Fibroblast of gingiva (primary cell): Measurements from ENCODE around the gene SCRT2.
"Not testable (repeated sequence)": the region's sequence is repeated elsewhere in the genome, so short reads cannot be mapped to it uniquely, and the experiment has no call there.

Experiments
- DNase-seq: peaks from one replicate; pipeline ENCODE4 v3.0.0-alpha.2; 2011; ENCODE audit warnings: low read depth

SCRT2 gene

DNA sequence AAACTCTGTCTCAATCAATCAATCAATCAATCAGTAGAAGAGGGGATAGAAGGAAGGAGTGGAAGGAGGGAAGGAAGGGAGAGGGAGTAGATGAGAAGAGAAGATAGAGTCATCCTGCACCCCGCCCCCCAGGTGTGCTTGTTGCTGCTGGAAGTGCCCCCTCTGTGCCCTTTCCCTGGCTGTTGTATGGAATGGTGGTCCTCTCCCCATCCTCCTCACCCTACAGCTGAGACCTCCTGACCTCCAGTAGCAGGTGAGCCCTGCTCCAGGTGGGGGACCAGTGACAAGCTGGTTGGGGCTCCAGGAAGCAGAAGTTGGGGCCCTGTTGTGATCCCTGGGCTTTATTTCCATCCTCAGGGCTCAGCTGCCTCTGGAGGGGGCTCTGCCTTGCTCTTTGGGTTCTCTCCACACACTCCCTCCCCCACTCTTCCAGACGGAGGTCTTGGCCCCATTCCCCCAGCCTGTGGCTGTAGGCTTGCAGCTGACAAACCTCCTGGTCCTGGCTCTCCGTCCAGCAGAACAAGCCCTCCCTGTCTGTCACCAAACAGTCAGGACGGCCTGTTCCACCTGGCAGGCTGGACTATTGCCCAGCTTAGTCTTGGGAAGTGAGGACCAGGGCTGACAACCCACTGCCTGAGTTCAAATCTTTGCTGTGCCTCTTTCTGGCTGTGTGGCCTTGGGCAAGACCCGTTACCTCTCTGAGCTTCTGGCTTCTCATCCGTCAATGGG lies 26.0 kb upstream of the SCRT2 start:
- no peak for DNase-seq

DNA sequence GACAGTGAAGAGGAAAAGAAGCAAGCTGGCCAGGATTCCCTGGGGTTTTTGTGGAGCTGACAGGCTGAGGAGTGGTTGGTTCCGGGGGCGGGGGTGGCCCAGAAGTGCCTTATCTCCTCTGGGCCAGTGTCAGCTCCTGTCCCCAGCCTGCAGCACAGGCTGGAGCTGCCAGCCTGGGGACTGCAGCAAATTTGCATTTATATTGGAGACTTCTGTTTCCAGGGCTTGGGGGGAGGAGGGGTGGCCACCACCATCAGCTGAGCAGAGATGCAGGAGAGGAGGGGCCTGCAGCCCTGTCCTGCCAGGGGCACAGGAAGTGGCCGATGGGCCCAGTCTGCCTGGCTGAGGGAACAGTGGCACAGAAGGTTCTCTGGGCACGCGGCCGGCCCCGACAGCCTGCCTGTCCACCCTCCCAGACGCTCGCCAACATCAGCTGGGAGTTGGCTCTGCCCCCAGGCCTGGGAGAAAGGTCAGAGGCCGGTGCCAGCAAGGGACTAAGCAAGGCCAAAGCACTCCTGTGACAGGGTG lies 24.3 kb upstream of the SCRT2 start:
- no peak for DNase-seq

DNA sequence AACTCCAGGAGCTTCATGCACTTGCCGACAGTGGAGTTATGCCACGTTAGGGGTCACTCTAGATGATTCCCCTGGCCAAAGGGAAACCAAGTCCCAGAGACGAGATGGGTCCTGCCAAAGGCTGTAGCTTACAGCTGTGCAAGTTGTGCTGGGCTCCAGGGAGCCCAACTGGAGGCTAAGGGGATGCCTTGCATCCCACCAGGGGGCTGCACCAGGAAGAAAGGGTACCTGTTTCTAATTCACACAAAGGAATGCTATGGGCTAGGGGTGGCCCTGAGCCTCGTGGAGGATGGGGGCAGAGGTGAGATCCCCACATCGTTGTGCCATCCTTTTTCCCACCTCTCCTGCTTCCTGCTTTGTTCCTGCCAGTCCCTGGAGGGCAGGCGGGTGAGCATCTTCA lies 23.7 kb upstream of the SCRT2 start:
- no peak for DNase-seq

DNA sequence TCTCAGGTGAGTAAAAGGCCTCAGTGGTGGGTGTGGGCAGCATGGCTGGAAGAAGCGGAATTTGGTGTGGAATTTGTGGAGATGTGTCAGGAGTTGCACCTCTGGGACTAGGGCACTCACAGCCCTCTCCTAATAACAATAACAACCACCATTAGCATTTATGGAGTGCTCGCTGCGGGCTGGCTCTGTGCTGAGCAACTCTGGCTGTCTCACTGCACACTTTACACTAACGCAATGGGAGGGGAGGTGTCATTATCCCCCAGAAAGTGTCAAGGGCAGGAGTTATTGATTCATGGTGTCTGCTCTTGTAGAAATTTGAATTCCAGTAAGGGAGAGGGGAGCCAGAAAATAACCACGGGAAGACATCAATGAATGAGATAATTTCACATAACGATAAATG lies 22.7 kb upstream of the SCRT2 start:
- no peak for DNase-seq

DNA sequence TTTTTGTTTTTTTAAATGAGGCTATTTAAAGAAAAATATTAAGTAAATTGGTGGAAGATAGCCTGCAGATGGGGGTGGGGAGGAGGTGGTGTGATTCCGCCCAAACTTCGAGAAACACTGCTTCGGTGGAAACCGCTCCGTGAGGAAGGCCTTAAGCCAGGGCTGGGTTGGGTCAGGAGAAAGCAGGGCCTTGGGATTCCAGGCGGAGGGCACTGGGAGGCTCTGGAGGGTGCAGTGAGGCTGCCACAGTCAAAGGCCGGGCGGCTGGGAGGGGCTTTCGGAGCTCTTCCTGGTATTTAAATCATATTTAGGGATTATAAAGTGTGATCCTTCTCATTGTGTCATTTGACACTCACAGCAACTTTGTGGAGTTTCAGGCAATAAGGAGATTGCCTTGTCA lies 22.2 kb upstream of the SCRT2 start:
- DNase-seq = no peak

DNA sequence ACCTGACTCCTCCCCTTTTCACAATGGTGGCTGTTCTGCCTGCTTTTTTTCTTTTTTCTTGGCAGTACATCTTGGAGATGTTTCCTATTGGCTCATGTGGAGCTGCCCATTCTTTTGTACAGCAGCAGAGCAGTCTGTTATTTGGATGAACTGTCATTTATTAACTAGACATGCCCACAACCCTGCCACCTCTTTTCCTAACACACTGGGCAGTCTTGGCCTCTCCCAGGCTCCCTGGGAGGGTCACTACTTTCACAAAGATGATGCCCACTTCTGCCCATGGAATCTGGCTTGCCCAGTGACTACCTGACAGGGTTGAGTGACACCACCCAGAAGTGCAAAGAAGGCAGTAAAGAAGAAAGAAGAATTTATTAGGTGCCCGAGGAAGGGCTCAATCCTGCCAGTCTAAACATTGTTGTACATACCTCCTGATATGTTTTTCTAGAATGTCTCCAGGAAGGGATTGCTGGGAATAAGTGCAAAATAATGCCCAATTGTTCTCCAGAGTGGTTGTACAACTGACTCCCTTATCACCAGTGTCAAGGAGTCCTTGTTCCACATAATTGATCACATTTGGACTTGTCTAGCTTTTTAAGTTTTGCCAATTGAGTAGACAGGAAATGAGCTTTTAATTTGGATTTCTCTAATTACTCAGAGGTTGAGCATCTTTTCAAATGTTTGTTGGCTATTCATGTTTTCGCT lies 19.7 kb upstream of the SCRT2 start:
- no peak for DNase-seq

DNA sequence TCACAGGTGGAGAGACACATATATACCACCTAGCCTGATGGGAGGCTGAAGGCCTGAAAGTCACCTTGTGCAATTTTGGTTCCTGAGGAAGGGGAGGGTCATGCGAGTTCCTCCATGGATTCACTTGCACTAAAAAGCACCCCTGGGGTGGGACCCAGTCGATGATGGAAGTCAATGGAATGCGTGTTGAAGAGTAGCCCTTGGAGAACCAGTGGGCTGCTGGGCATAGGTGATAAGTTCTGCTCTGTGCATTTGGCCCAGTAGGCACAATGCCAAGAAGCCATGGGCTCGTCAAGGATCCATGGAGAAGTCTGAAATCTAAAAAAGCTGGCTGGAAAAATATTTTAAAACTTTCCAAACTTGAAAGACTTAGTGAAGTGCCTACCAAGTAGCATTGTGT lies 18.9 kb upstream of the SCRT2 start:
- no peak for DNase-seq

DNA sequence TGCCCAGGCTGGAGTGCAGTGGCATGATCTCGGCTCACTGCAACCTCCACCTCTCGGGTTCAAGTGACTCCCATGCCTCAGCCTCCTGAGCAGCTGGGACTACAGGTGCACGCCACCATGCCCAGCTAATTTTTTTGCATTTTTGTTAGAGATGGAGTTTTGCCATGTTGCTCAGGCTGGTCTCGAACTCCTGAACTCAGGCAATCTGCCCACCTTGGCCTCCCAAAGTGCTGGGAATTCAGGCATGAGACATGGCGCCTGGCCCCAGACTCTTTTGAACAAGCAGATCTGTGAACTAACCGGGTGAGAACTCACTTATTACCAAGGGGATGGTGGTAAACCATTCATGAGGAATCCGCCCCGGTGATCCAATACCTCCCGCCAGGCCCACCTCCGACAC lies 18.2 kb upstream of the SCRT2 start:
- DNase-seq = not testable (repeated sequence)

DNA sequence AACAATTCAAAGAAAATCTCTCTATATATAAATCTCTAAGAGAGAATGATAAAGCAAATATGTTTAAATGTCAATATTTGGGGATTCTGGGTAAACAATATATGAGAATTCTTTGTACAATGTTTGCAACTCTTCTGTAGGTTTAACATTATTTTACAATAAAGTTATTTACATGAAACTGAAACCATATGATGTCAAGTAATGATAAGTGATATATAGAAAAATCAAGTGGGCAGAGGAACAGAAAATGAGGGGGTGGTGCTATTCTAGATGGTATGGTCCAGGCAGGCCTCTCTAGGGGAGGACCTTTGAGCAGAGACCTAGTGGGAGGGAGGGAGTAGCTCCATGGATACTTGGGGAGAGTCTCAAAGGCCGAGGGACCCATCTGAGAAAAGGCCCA lies 16.4 kb upstream of the SCRT2 start:
- DNase-seq = no peak

DNA sequence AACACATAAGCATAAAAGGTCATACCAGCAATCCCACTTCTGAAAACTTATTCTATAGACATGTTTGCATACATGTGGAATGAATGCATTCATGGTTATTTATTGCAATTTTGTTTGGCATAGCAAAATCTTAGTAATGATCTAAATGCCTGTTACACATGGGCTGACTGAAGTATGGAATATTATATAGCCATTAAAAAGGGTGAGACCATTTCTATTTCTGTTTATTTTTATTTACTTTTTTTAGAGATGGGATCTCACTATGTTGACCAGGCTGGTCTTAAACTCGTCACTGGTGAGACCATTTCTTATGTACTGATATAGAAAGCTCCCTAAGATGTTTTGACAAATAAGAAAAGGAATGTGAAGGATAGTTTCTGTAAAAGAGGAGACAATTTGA lies 14.3 kb upstream of the SCRT2 start:
- DNase-seq = no peak

DNA sequence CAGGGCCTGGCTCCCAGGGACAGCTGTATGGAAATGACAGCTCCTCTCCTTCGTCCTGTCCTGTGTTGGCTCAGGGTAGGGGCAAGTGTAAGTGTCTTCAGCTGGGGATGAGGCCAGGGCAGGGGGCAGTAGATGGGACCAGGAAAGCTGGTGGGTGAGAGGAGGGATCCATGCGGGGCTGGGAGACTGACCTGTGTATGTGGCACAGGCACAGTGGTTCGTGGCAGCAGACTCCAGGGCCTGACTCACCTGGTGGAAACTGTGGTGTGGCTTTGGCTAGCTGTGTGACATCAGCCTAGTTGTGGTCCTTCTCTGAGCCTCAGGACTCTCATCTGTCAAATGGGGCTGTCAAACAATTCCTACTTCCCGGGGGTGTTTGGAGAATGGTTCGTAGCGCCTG lies 13.7 kb upstream of the SCRT2 start:
- DNase-seq = no peak

DNA sequence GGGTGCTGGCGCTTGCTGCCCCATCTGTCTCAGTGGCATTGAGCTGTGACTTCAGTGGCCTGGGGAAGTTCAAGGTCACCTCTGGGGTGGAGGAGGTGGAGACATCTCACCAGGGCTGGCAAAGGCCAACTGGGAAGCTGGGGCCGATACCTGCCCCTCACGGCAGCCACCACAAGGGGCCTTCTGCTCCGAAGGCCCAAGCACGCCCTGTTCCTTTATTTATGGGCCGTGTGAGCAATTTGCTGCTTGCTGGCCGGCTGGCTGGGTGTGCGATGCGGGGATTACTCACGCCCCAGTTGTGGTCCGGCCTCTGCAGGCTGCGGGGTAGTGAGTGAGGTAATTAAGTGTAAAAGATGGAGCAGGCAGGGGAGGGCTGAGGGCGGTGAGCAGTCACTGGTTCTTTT lies 13.2 kb upstream of the SCRT2 start:
- DNase-seq = no peak

DNA sequence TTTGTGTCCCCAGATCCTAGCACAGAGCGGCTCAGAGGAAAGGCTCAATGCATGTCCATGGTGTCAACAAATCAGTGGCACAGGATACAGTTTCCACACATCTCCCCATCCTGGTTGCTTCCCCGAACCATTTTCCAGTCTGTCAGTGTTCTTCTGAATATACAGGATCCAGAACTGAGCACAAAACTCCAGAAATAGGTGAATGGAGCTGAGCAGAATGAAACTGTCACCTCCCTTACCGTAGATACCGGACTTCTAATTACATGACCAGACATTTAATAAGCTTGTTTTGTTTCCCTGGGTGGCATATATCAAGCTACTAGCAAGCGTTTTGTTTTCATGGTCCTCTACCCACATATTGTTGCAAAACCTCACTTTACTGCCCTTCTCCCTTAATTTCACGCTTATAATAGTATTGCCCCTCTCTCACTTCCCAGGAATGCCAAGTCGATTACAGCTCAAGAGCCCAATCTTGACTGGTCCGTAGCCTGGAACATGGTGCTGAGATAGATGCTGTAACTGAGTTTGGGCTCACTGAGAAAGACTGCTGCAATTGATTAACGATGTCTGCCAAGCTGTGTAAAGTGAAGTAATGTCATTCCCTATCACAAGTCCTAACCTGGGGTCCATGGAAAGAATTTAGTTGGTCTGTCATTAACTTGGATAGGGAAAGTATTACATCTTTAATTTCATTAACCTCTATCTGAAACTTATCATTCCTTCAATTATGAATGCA lies 12.0 kb upstream of the SCRT2 start:
- DNase-seq = no peak

DNA sequence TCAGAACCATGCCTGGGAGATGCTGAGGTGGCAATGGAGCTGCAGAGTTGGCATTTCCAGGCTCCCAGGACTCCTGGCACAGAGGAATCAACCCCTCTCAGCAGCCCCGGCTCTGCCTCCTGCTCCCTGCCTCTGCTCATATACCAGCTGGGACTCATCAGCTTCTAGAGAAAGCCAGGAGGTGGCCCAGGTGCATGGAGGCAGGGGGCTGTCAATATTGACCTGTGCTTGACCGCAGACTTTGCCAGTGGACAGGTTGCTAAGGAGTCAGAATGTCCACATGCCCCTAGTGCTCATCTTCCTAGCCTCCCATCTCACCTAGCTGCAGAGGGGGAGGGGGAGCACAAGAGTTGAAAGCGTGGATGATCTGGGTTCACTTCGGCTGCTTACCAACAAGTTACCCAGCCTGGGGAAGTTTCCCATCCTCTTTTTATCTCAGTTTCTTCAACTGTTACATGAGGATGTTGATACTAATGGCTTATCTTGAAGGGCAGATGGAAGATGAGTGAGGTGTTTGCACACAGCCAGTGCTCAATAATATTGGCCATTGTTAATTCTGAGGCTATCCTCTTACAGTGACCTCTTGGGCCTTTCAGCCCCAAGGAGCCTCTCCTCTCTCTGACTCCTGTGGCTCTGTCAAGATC lies 9.2 kb upstream of the SCRT2 start:
- no peak for DNase-seq

DNA sequence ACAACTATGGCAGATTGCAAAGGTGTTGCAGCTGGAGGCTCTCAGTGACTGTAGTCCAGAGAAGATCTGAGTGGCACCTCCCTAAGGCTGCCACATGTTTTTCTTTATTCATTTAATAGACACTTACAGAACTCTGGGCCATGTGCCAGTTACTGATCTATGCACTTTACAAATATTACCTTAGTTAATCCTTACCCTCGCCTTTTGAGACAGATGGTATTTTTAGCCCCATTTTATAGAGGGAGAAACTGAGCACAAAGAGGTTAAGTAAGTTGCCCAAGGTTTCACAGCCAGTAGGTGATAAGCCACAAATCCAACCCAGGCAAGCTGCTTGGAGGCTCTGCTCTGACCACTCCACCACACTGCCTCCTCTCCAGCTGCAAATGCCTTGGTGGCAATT lies 6.5 kb upstream of the SCRT2 start:
- DNase-seq = no peak

DNA sequence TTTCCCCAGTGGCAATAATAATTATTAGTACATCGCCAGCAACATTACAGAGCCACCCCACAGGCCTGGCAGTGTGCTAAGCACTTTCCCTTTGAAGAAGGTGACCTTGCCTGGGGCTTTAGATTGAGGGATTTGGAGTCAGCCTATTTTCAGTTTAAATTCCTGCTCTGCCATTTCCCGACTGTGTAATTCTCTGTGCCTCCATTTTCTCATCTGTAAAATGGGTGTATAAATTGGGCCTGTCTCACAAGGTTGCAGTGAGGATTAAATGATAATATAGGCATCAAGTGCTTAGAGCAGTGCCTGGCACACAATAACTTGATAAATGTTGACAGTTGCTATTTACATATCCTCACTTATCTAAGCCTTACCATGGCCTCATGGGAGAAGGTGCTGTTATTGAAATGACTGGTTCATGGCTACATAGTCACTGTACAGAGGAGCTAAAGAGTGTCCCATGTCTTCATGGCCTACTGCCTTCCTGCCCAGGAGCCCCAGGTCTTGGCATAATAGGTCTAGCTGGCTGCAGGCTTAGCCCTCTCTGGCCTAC lies 5.1 kb upstream of the SCRT2 start:
- DNase-seq = no peak

DNA sequence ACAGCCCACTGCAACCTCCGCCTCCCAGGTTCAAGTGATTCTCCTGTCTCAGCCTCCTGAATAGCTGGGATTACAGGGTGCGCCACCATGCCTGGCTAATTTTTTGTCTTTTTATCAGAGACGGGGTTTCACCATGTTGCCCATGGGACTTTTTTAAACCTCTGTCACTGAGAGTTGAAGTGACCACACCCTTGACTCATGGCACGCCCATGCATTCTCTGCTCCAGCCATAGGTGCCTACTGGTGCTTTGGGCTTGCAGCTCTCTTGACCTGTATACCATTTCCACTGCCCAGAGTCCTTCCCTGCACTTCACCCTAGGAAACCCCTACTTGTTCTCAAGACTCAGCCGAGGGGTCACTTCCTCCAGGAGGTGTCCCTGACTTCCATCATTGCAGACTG lies 2.4 kb upstream of the SCRT2 start:
- no peak for DNase-seq

DNA sequence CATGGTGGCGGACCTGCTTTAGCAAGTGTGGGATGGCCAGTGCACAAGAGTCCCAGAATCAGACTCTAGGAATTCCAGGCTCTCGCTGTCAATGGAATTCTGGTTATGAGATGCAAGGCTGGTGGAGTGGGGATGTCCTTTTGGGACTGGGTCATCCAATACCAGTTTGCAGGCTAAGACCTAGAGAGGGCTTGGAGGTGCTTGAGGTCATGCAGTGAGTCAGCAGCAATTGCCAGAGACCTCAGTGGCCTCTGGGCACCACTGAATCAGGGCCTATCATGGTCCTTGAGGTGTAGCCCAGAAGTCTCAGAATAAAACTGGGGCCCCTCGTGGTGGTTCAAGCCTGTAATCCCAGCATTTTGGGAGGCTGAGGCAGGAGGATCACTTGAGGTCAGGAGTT lies 1.4 kb upstream of the SCRT2 start:
- DNase-seq = no peak

DNA sequence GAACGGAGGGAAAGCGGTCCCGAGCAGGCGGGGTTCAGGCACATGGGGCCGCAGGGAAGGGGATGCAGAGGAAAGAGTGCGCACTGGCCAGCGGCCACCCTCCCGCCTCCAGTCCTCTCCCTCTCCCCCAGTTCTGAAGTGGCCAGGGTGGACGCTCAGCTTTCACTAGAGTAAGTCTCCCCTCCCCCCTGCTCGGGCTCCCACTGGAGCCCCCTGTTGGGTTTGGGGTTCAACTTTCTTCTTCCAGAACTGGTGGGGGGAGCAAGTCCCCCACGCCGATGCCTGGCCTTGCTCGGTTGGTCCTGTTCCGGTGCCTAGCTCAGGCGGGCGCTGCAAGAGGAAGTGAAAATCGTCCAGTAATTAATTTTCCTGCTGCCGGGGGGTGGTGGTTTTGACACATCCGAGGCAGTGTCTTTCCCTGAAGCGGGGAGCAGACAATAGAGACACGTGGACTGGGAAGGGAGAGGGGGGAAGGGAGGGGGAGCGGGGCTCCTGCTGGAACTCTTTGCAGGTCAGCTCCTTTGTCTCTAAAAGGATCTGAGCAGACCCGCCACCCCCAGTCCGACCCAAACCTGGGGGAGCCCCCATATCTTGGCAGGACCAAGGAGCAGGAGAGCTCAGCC lies 824 bp upstream of the SCRT2 start:
- no peak for DNase-seq

DNA sequence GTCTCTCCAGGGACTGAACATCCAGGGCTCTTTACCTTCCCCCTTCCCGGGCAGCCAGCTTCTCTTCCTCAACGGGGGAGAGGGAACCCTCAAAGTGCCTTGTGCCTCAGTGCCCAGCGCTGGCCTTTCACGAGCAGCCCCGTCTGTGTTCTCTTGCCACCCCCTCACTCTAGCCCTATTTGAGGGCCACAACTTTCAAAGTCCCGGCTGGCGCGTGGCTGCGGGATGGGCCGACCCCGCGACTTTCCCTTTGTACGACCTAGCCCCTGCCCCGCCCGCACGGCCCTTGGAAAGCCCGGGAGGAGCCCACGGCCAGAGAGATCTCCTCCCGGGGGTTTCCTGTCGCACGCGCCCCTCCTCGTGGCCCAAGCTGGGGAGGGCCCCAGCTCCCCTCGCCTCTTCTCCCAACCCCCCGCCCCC lies 559 bp downstream of the SCRT2 start:
- DNase-seq = no peak

DNA sequence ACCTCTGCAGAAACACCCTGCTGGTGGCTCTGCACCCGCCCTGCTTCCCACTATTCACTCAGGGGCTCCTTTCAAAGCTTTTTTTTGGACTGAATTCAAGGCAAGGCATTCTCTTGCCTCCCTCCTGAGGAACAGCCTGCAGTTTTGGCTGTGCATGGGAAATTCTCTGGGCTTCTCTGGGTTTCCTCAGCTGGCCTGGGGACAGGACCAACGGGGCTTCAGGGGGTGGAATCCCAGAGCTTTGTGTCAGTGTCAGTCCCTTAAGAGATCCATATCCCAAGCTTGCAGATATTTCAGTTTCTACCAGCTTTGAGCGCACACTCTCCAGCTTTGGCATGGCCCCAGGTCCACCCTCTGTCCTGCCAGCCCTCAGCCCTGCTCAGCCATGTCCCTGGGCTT lies 2.0 kb downstream of the SCRT2 start:
- no peak for DNase-seq
